Fibroblast of peridontal ligament (primary cell): ENCODE measurements around the gene IQSEC1.
A peak's percentile ranks its signal among the peaks of the same experiment; 100 is the strongest.

ENCODE experiments used
- DNase-seq: peaks from one replicate; pipeline ENCODE4 v3.0.0-alpha.2; 2010; ENCODE audit errors: extremely low read depth

The IQSEC1 gene

GRCh38 chr3:13085846-13086179 is 12.6 kb upstream of the IQSEC1 start:
- no peak for DNase-seq

- DNase-seq, result no peak
These were observed 12.0 kb upstream of the IQSEC1 start for GRCh38 chr3:13085081-13085845.

GRCh38 chr3:13083898-13084297 is 10.7 kb upstream of the IQSEC1 start:
- no peak for DNase-seq

- no peak for DNase-seq
These were observed 10.0 kb upstream of the IQSEC1 start for GRCh38 chr3:13083254-13083653.

- DNase-seq, result no peak
These were observed 9.4 kb upstream of the IQSEC1 start for GRCh38 chr3:13082677-13083076.

- DNase-seq, result no peak
These were observed 8.6 kb upstream of the IQSEC1 start for GRCh38 chr3:13081603-13082360.

GRCh38 chr3:13080591-13080990 is 7.4 kb upstream of the IQSEC1 start:
- no peak for DNase-seq

- DNase-seq, result no peak
These were observed 6.8 kb upstream of the IQSEC1 start for GRCh38 chr3:13080026-13080425.

- DNase-seq, result no peak
These were observed 6.3 kb upstream of the IQSEC1 start for GRCh38 chr3:13079510-13079909.

GRCh38 chr3:13079051-13079450 is 5.8 kb upstream of the IQSEC1 start:
- no peak for DNase-seq

- no peak for DNase-seq
These were observed 5.1 kb upstream of the IQSEC1 start for GRCh38 chr3:13078163-13078905.

GRCh38 chr3:13077431-13078162 is 4.4 kb upstream of the IQSEC1 start:
- DNase-seq, result peak; percentile 61

GRCh38 chr3:13075986-13076654 is 2.9 kb upstream of the IQSEC1 start:
- no peak for DNase-seq

GRCh38 chr3:13075318-13075717 is 2.1 kb upstream of the IQSEC1 start:
- no peak for DNase-seq

- no peak for DNase-seq
These were observed 762 bp upstream of the IQSEC1 start for GRCh38 chr3:13074006-13074375.

GRCh38 chr3:13072600-13073325 is 466 bp downstream of the IQSEC1 start:
- no peak for DNase-seq

GRCh38 chr3:13072239-13072599 is 1.0 kb downstream of the IQSEC1 start:
- DNase-seq, result no peak

GRCh38 chr3:13071695-13072094 is 1.5 kb downstream of the IQSEC1 start:
- no peak for DNase-seq

- DNase-seq, result no peak
These were observed 2.7 kb downstream of the IQSEC1 start for GRCh38 chr3:13070391-13071070.

- no peak for DNase-seq
These were observed 3.7 kb downstream of the IQSEC1 start for GRCh38 chr3:13069495-13069894.
